ENCODE data around the gene PRUNE2. TPM values are rescaled to one million over a fixed set of nuclear protein-coding genes. Genes with fewer than 3 reads are reported as not detected.

The PRUNE2 gene
- total RNA-seq, 2 experiments from 2014 or later: not detected

DNA sequence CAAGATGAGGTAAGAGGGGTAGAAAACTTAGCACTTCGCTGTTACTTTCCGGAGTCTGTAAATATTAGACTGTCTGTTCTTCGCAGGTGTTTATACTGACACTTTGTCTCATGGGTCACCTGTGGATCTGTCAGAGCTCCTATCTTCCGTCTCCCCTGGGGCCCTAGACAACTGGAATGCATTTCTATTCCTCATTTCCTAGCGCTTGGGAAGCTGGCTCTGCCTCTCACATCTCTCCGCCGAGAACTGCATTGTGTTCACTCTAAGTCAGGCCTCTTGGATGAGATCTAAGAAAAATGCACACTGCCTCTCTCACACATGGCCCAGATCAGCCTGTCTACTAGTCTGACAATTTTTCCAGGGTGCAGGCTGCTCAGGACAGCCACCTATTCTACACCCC is 102.2 kb downstream of the PRUNE2 start:
- no peak for TF ChIP-seq CTCF (IDR thresholded peaks at IDR 0.05)
- POLR2A ChIA-PET: no interaction called here
- DNase-seq (no peak), ATAC-seq (ENCODE audit: poor library complexity) (no peak)
- H3K9me3 Mint-ChIP-seq: no peaks in the 10 kb centered on the region
- H3K4me1 Mint-ChIP-seq (ENCODE audit: low read depth): no peaks in the 10 kb centered on the region
- H3K9me3 ChIP-seq (ENCODE audit: control insufficient read depth in 1 of 2, insufficient read depth in 1 of 2, low read length in 2 of 2): peaks cover 0 to 5% of the 10 kb centered on the region in 2 experiments
- no peak overlapping the region for H3K27ac Mint-ChIP-seq
- intact Hi-C loops (cut with DNase I, micrococcal nuclease): loop anchor here in 1 of 2 experiments (10.0 kb wide), 1 partner anchor 341 kb away; no protein-coding TSS in a partner anchor
- no peak overlapping the region for H3K4me3 Mint-ChIP-seq
- H3K27me3 ChIP-seq (ENCODE audit: control insufficient read depth in 1 of 2, insufficient read depth in 2 of 2, low read length in 2 of 2): no peaks in the 10 kb centered on the region
- CTCF ChIA-PET: no interaction called here
- H3K36me3 Mint-ChIP-seq (ENCODE audit: low read depth): no peaks in the 10 kb centered on the region
- no peak overlapping the region for H3K4me3 ChIP-seq (ENCODE audit: low read length)
- peaks cover 6% of the 10 kb centered on the region for H3K27me3 Mint-ChIP-seq
- no peaks in the 10 kb centered on the region for H3K4me1 ChIP-seq (ENCODE audit: insufficient read depth, low read length)
- H3K36me3 ChIP-seq (ENCODE audit: insufficient read depth, low read length): no peaks in the 10 kb centered on the region
- H3K27ac ChIP-seq (ENCODE audit: low read depth in 1 of 2, low read length in 2 of 2): no peak overlapping the region

DNA sequence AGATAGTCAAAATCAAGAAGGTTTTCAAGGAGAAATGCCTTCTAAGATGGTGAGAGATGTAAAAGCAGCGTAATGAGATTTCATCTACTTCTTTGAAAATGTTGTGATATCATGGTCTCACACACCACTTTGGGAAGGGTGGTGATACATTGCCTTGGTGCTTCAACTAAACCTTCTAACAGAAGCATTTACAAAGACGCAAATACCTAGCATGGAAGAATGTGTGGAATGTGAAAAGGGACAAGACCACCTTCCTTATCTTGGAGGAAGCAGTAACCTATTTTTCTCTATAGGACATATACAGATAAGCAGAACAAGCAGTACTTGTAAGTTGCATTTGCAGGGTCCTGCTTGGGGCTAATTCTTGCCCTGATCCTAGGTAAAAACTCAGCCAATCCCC is 102.8 kb downstream of the PRUNE2 start:
- Mint-ChIP-seq H3K4me1 (ENCODE audit: low read depth) (no peaks in the 10 kb centered on the region), H3K27ac (no peak overlapping the region), H3K9me3 (no peaks in the 10 kb centered on the region), H3K36me3 (ENCODE audit: low read depth) (no peaks in the 10 kb centered on the region), H3K4me3 (no peak overlapping the region), H3K27me3 (peaks cover 4% of the 10 kb centered on the region)
- TF ChIP-seq CTCF (IDR thresholded peaks at IDR 0.05): no peak
- CTCF ChIA-PET: no interaction called here
- intact Hi-C loops (cut with DNase I, micrococcal nuclease): loop anchor here in 1 of 2 experiments (10.0 kb wide), 1 partner anchor 342 kb away; no protein-coding TSS in a partner anchor
- no peak overlapping the region for H3K4me3 ChIP-seq (ENCODE audit: low read length)
- DNase-seq (no peak), ATAC-seq (ENCODE audit: poor library complexity) (no peak)
- POLR2A ChIA-PET: no interaction called here
- no peaks in the 10 kb centered on the region for H3K4me1 ChIP-seq (ENCODE audit: insufficient read depth, low read length)
- H3K9me3 ChIP-seq (ENCODE audit: control insufficient read depth in 1 of 2, insufficient read depth in 1 of 2, low read length in 2 of 2): peaks cover 0 to 5% of the 10 kb centered on the region in 2 experiments
- no peak overlapping the region for H3K27ac ChIP-seq (ENCODE audit: low read depth in 1 of 2, low read length in 2 of 2)
- no peaks in the 10 kb centered on the region for H3K36me3 ChIP-seq (ENCODE audit: insufficient read depth, low read length)
- H3K27me3 ChIP-seq (ENCODE audit: control insufficient read depth in 1 of 2, insufficient read depth in 2 of 2, low read length in 2 of 2): no peaks in the 10 kb centered on the region

DNA sequence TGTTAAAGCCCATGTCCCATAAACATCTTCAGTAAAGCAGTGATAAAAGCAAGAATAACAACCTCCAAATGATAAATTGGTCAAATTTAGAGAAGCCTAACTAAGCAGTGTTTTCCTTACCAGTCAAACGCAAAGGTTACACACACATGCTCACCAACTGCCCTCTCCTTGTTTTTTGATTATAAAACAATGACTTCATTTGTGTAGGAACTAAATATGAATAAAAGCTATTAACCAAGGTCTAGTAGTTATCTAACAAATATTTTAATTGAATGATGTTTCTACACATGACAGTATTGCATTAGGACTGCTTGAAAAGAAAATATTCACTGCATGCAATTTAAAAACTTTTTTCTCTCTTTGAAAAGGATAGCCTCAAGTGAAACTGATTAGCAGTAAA is 105.0 kb downstream of the PRUNE2 start:
- Histone ChIP-seq H3K27me3 (ENCODE audit: control insufficient read depth in 1 of 2, insufficient read depth in 2 of 2, low read length in 2 of 2) (no peaks in the 10 kb centered on the region), H3K27ac (ENCODE audit: low read depth in 1 of 2, low read length in 2 of 2) (no peak overlapping the region), H3K4me1 (ENCODE audit: insufficient read depth, low read length) (no peaks in the 10 kb centered on the region), H3K9me3 (ENCODE audit: control insufficient read depth in 1 of 2, insufficient read depth in 1 of 2, low read length in 2 of 2) (peaks cover 0 to 5% of the 10 kb centered on the region in 2 experiments), H3K4me3 (ENCODE audit: low read length) (no peak overlapping the region), H3K36me3 (ENCODE audit: insufficient read depth, low read length) (no peaks in the 10 kb centered on the region)
- intact Hi-C loops (cut with DNase I, micrococcal nuclease): loop anchor here in 1 of 2 experiments (10.0 kb wide), 1 partner anchor 344 kb away; no protein-coding TSS in a partner anchor
- H3K4me1 Mint-ChIP-seq (ENCODE audit: low read depth): no peaks in the 10 kb centered on the region
- peaks cover 4% of the 10 kb centered on the region for H3K27me3 Mint-ChIP-seq
- TF ChIP-seq CTCF (IDR thresholded peaks at IDR 0.05): no peak
- H3K27ac Mint-ChIP-seq: no peak overlapping the region
- H3K9me3 Mint-ChIP-seq: no peaks in the 10 kb centered on the region
- CTCF ChIA-PET: no interaction called here
- ATAC-seq (ENCODE audit: poor library complexity) (no peak), DNase-seq (no peak)
- H3K36me3 Mint-ChIP-seq (ENCODE audit: low read depth): no peaks in the 10 kb centered on the region
- POLR2A ChIA-PET: interaction anchor here (1.0 kb wide), 1 partner anchor 8 kb away, joined by 4 read pairs; no protein-coding TSS in a partner anchor
- no peak overlapping the region for H3K4me3 Mint-ChIP-seq
